PFSK-1 (cell line): ENCODE results near the gene DNAH11.

Experiments used
- FOXP2 ChIP-seq: optimal IDR thresholded peaks from 2 replicates; pipeline ENCODE3; 2011; ENCODE audit warnings: borderline replicate concordance, control low read depth, inconsistent platforms; ENCODE audit not compliant: insufficient read depth; ENCODE audit errors: extremely low read length, extremely low read depth
- POLR2AphosphoS5 ChIP-seq: IDR thresholded peaks from 2 replicates; pipeline ENCODE4 v1.6.1; 2012; ENCODE audit warnings: low read depth, mild to moderate bottlenecking, control low read depth, low read length, moderate library complexity
- REST ChIP-seq, 2 experiments: IDR thresholded peaks; 2 replicates each; pipeline versions ENCODE4 v1.6.1 to v1.8.0; 2011 to 2012; ENCODE audit warnings: low read depth in 2 of 2, low read length in 2 of 2, control low read depth in 1 of 2, inconsistent platforms in 1 of 2, mild to moderate bottlenecking in 1 of 2, moderate library complexity in 1 of 2; ENCODE audit not compliant: insufficient read depth in 1 of 2
- SIN3A ChIP-seq: IDR thresholded peaks from 2 replicates; pipeline ENCODE4 v1.6.1; 2012; ENCODE audit warnings: mild to moderate bottlenecking, low read length, moderate library complexity, borderline replicate concordance; ENCODE audit not compliant: insufficient read depth
- TAF1 ChIP-seq: IDR thresholded peaks from 2 replicates; pipeline ENCODE4 v1.6.1; 2012; ENCODE audit warnings: low read length, control low read depth, borderline replicate concordance; ENCODE audit not compliant: insufficient read depth

- TF ChIP-seq POLR2AphosphoS5 (no peak), REST (IDR thresholded peaks at IDR 0.05; ENCODE audit: insufficient read depth in 1 of 2, low read depth in 2 of 2, low read length in 2 of 2) (no peak), TAF1 (no peak), SIN3A (no peak), FOXP2 (no peak)
Measured at GRCh38 chr7:21757537-21758282, 214.9 kb downstream of the DNAH11 start.
